ENCODE results near the gene PABPC4L.
"Not testable (repeated sequence)": the region's sequence is repeated elsewhere in the genome, so short reads cannot be mapped to it uniquely, and the experiment has no call there.

PABPC4L gene

GRCh38 chr4:134201216-134202161 lies at the start of gene PABPC4L:
Gene PABPC4L, minus strand, starts transcription at chr4:134201789. Its CDS starts 770 bp downstream, at chr4:134201019.
- DNase-seq (ENCODE audit: low read depth): peak; percentile 83
- TF ChIP-seq, protein P1, sequence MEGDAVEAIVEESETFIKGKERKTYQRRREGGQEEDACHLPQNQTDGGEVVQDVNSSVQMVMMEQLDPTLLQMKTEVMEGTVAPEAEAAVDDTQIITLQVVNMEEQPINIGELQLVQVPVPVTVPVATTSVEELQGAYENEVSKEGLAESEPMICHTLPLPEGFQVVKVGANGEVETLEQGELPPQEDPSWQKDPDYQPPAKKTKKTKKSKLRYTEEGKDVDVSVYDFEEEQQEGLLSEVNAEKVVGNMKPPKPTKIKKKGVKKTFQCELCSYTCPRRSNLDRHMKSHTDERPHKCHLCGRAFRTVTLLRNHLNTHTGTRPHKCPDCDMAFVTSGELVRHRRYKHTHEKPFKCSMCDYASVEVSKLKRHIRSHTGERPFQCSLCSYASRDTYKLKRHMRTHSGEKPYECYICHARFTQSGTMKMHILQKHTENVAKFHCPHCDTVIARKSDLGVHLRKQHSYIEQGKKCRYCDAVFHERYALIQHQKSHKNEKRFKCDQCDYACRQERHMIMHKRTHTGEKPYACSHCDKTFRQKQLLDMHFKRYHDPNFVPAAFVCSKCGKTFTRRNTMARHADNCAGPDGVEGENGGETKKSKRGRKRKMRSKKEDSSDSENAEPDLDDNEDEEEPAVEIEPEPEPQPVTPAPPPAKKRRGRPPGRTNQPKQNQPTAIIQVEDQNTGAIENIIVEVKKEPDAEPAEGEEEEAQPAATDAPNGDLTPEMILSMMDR (conservative IDR thresholded peaks at IDR 0.05; ENCODE audit: low read depth, low read length): no peak
- H3K4me3 ChIP-seq (ENCODE audit: low read depth, low read length): peak within 1 kb of the TSS; percentile 65

- no peak for DNase-seq (ENCODE audit: low read depth)
- TF ChIP-seq, protein P1 (conservative IDR thresholded peaks at IDR 0.05; ENCODE audit: low read depth, low read length): no peak
These were observed 49.7 kb upstream of the PABPC4L start for GRCh38 chr4:134251322-134251721.

GRCh38 chr4:134243742-134244713 lies 42.4 kb upstream of the PABPC4L start:
- no peak for DNase-seq (ENCODE audit: low read depth)
- no peak overlapping the region for H3K4me3 ChIP-seq (ENCODE audit: low read depth, low read length)
- TF ChIP-seq, protein P1 (conservative IDR thresholded peaks at IDR 0.05; ENCODE audit: low read depth, low read length): no peak

More at GRCh38 chr4:134251322-134251721, 49.7 kb upstream of the PABPC4L start:
- no peak overlapping the region for H3K4me3 ChIP-seq (ENCODE audit: low read depth, low read length)

- no peak for DNase-seq (ENCODE audit: low read depth)
- TF ChIP-seq, protein P1 (conservative IDR thresholded peaks at IDR 0.05; ENCODE audit: low read depth, low read length): no peak
- no peak overlapping the region for H3K4me3 ChIP-seq (ENCODE audit: low read depth, low read length)
These were observed 17.5 kb upstream of the PABPC4L start for GRCh38 chr4:134219043-134219442.

GRCh38 chr4:134216411-134216810 lies 14.8 kb upstream of the PABPC4L start:
- peak; percentile 22 for DNase-seq (ENCODE audit: low read depth)
- no peak overlapping the region for H3K4me3 ChIP-seq (ENCODE audit: low read depth, low read length)
- TF ChIP-seq, protein P1 (conservative IDR thresholded peaks at IDR 0.05; ENCODE audit: low read depth, low read length): no peak

GRCh38 chr4:134215620-134216344 lies 14.2 kb upstream of the PABPC4L start:
- DNase-seq (ENCODE audit: low read depth): peak; percentile 11
- TF ChIP-seq, protein P1 (conservative IDR thresholded peaks at IDR 0.05; ENCODE audit: low read depth, low read length): no peak
- H3K4me3 ChIP-seq (ENCODE audit: low read depth, low read length): no peak overlapping the region

GRCh38 chr4:134207955-134208354 lies 6.4 kb upstream of the PABPC4L start:
- H3K4me3 ChIP-seq (ENCODE audit: low read depth, low read length); DNase-seq (ENCODE audit: low read depth): not testable (repeated sequence)
